GM12878 (cell line): ENCODE measurements around the gene FASN. TPM values are rescaled to one million over a fixed set of nuclear protein-coding genes. Genes with fewer than 3 reads are reported as not detected.

ENCODE experiments used
- ATAC-seq: fragments of 200-7000 bp; cut with Tn5 transposase; 3 replicates; pipeline ENCODE4 v1.9.1; 2020; ENCODE audit warnings: mild to moderate bottlenecking, moderate library complexity
- BruUV-seq: library from RNA; stranded (reverse); fragments of 400-500 nt; replicated peaks from 2 replicates; lab custom pipeline; 2021; lab: Mats Ljungman, UMichigan
- CTCF ChIA-PET: fragments of 300-600 bp; sonication (Branson Sonifier 250); formaldehyde crosslinking; extraction: SDS; loops from one replicate; lab custom pipeline; 2021; ENCODE audit warnings: inconsistent platforms; lab: Yijun Ruan, JAX
- POLR2A ChIA-PET: fragments of 350-600 bp; formaldehyde crosslinking; extraction: SDS; loops from one replicate; lab custom pipeline; 2021; ENCODE audit warnings: inconsistent platforms; lab: Charles Lee
- RAD21 ChIA-PET: fragments of 300-600 bp; sonication (Branson Sonifier 250); formaldehyde crosslinking; loops from one replicate; lab custom pipeline; 2023; ENCODE audit warnings: antibody characterized with exemption; ENCODE audit not compliant: unreplicated experiment; lab: Charles Lee
- SMC1A ChIA-PET: fragments of 300-600 bp; sonication (Branson Sonifier 250); formaldehyde crosslinking; loops from one replicate; lab custom pipeline; 2023; ENCODE audit not compliant: unreplicated experiment, uncharacterized antibody; lab: Charles Lee
- DNase-seq: peaks from one replicate; pipeline ENCODE4 v3.0.0-alpha.2; 2011; ENCODE audit warnings: low read depth, low spot score
- FAIRE-seq: peaks from 3 replicates; lab custom pipeline; 2011; peaks lifted over from hg19 to GRCh38; lab: Jason Lieb, UNC
- H2AFZ ChIP-seq: 2 replicates; pipeline ENCODE4 v1.6.0; 2011; ENCODE audit warnings: low read depth, low read length, control low read depth; ENCODE audit not compliant: control insufficient read depth
- H3K27ac ChIP-seq: 2 replicates; pipeline ENCODE4 v1.5.1; 2011; ENCODE audit warnings: control low read depth; ENCODE audit not compliant: control insufficient read depth, insufficient read depth
- H3K27me3 ChIP-seq, 2 experiments: replicated peaks in 1 of 2; 2 replicates each; pipeline versions ENCODE4 v1.6.0 to v1.6.1; 2011; ENCODE audit warnings: low read length in 1 of 2; ENCODE audit not compliant: control insufficient read depth in 2 of 2, insufficient read depth in 2 of 2
- H3K36me3 ChIP-seq, 2 experiments: 2 replicates each; pipeline ENCODE4 v1.5.1; 2011; ENCODE audit warnings: low read length in 1 of 2; ENCODE audit not compliant: control insufficient read depth in 2 of 2, insufficient read depth in 2 of 2
- H3K4me1 ChIP-seq: 2 replicates; pipeline ENCODE4 v1.6.1; 2011; ENCODE audit warnings: mild to moderate bottlenecking, low read length, moderate library complexity, mixed read lengths; ENCODE audit not compliant: control insufficient read depth, insufficient read depth
- H3K4me2 ChIP-seq: 2 replicates; pipeline ENCODE4 v1.6.0; 2011; ENCODE audit warnings: control low read depth; ENCODE audit not compliant: control insufficient read depth, insufficient read depth
- H3K4me3 ChIP-seq: fragments of 200-600 bp; sonication (generic); 2 replicates; pipeline ENCODE4 v1.5.1; 2016
- H3K79me2 ChIP-seq: 2 replicates; pipeline ENCODE4 v1.6.0; 2011; ENCODE audit warnings: low read length; ENCODE audit not compliant: control insufficient read depth, insufficient read depth
- H3K9ac ChIP-seq: 2 replicates; pipeline ENCODE4 v1.8.0; 2011; ENCODE audit warnings: low read length, control low read depth, mixed read lengths; ENCODE audit not compliant: control insufficient read depth, insufficient read depth
- H3K9me3 ChIP-seq: replicated peaks from 3 replicates; pipeline ENCODE4 v1.5.1; 2011; ENCODE audit warnings: mild to moderate bottlenecking, low read length; ENCODE audit not compliant: control insufficient read depth, insufficient read depth
- H4K20me1 ChIP-seq: 2 replicates; pipeline ENCODE4 v1.6.0; 2011; ENCODE audit not compliant: control insufficient read depth, insufficient read depth
- DPF2 ChIP-seq: fragments of 450-650 bp; IDR thresholded peaks from 2 replicates; pipeline ENCODE4 v1.6.1; 2017; ENCODE audit warnings: mild to moderate bottlenecking
- EED ChIP-seq: sonication (generic); IDR thresholded peaks from 2 replicates; pipeline ENCODE4 v1.6.1; 2016; ENCODE audit warnings: antibody characterized with exemption, low read depth
- EGR1 ChIP-seq, 2 experiments: IDR thresholded peaks; 1 replicate in 1 of 2; 2 replicates in 1 of 2; pipeline ENCODE4 v1.6.1; 2011 to 2012; ENCODE audit warnings: low read depth in 2 of 2, low read length in 2 of 2, borderline replicate concordance in 1 of 2, mild to moderate bottlenecking in 1 of 2, moderate library complexity in 1 of 2
- IKZF2 ChIP-seq, 2 experiments: fragments of 450-650 bp; IDR thresholded peaks; 2 replicates each; pipeline ENCODE4 v1.6.1; 2017; ENCODE audit warnings: mild to moderate bottlenecking in 2 of 2, moderate library complexity in 2 of 2
- LARP7 ChIP-seq: fragments of 450-650 bp; IDR thresholded peaks from 2 replicates; pipeline ENCODE4 v1.6.1; 2017; ENCODE audit warnings: mild to moderate bottlenecking
- NR2C1 ChIP-seq: fragments of 450-650 bp; IDR thresholded peaks from 2 replicates; pipeline ENCODE4 v1.6.1; 2017; ENCODE audit warnings: antibody characterized with exemption, mild to moderate bottlenecking, moderate library complexity
- PAX5 ChIP-seq: IDR thresholded peaks from 2 replicates; pipeline ENCODE4 v1.6.1; 2011; ENCODE audit warnings: low read depth, low read length, borderline replicate concordance
- WGBS: methylation state at CpG from one replicate; pipeline ENCODE4 v1.1.6; 2016; ENCODE audit warnings: low lambda C conversion rate; ENCODE audit not compliant: insufficient replicate concordance, insufficient coverage; ENCODE audit errors: missing lambda C conversion rate; 5-methylcytosine and 5-hydroxymethylcytosine counted together
- in situ Hi-C: fragments of 300-500 bp; cut with MboI; formaldehyde crosslinking; loops from 9 replicates; pipeline ENCODE4 v1.14.3; 2018; ENCODE audit warnings: mixed read lengths
- intact Hi-C: fragments of 100-400 bp; cut with micrococcal nuclease; formaldehyde crosslinking; loops from one replicate; pipeline ENCODE4 v1.14.2; 2022; ENCODE audit not compliant: unreplicated experiment
- polyA plus RNA-seq, 11 experiments: library from polyadenylated mRNA; depleted of rRNA in 4 of 11; unstranded in 6 of 11; stranded (reverse) in 5 of 11; fragments of >200 nt; fragmentation: Nextera tagmentation in 4 of 11; fragmentation: Illumina TruSeq in 1 of 11; extraction: Ambion mirVana in 4 of 11; extraction: Trizol in 1 of 11; gene quantifications; 1 replicate in 1 of 11; 2 replicates in 10 of 11; pipeline versions ENCODE4 v1.2.1 to v1.2.3, GENCODE V29; 2011 to 2016; ENCODE audit warnings: inconsistent platforms in 2 of 11, missing spikeins in 2 of 11, low read depth in 1 of 11
- total RNA-seq, 4 experiments: library from RNA; depleted of rRNA in 3 of 4; stranded (reverse); fragments of >200 nt in 3 of 4; fragmentation: Illumina TruSeq in 1 of 4; extraction: Trizol in 1 of 4; gene quantifications; 2 replicates each; pipeline versions ENCODE4 v1.2.1 to v1.2.3, GENCODE V29; 2013 to 2021
- TF ChIP-seq, protein P1 (sequence below): IDR thresholded peaks from 2 replicates; pipeline ENCODE4 v1.6.1; 2011; ENCODE audit warnings: mild to moderate bottlenecking, low read depth, low read length, moderate library complexity; ENCODE audit not compliant: insufficient replicate concordance
- TF ChIP-seq, protein P2 (sequence below): fragments of 450-650 bp; IDR thresholded peaks from 2 replicates; pipeline ENCODE4 v1.6.1; 2017; ENCODE audit warnings: antibody characterized with exemption, mild to moderate bottlenecking, moderate library complexity
- TF ChIP-seq, protein P3 (sequence below), 3 experiments: IDR thresholded peaks in 2 of 3; conservative IDR thresholded peaks in 1 of 3; 2 replicates each; pipeline ENCODE4 v1.5.1; 2011; ENCODE audit warnings: low read depth in 3 of 3, low read length in 3 of 3, mild to moderate bottlenecking in 3 of 3, control low read depth in 2 of 3, moderate library complexity in 2 of 3, inconsistent platforms in 1 of 3, mixed read lengths in 1 of 3; ENCODE audit not compliant: control insufficient read depth in 2 of 3, insufficient read depth in 1 of 3; ENCODE audit errors: extremely low read depth in 1 of 3

FASN gene
- total and polyA plus RNA-seq, 10 of the 15 experiments (the other 5 are each of a cell fraction or from before 2014, with no cell fraction given): 0.19 to 333 (median 30.4) TPM

DNA sequence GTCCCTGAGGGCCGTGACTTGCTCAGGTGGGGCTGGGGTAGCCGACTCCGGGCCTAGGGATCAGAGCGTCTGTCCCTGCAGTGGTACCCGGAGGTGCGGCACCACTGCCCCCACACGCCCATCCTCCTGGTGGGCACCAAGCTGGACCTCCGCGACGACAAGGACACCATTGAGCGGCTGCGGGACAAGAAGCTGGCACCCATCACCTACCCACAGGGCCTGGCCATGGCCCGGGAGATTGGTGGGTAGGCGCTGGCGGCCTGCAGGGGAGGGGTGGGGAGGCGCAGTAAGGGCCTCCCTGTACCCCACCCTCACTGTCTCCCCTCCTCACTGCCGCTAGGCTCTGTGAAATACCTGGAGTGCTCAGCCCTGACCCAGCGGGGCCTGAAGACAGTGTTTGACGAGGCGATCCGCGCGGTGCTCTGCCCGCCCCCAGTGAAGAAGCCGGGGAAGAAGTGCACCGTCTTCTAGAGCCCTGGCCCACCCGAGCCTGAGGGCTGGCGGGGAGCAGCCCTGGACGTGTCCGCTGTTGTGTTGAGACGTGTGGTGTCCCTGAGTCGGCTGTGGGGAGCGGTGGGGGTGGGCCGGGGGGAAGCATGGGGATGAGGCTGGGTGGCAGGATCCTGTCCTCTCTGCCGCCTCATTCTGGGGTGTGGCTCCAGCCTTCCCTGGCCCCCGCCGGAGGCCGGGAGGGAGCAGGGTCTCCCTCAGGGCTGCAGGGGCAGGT, 64.5 kb downstream of the FASN start (continued):
- no peak for TF ChIP-seq PAX5
- TF ChIP-seq, protein P1, sequence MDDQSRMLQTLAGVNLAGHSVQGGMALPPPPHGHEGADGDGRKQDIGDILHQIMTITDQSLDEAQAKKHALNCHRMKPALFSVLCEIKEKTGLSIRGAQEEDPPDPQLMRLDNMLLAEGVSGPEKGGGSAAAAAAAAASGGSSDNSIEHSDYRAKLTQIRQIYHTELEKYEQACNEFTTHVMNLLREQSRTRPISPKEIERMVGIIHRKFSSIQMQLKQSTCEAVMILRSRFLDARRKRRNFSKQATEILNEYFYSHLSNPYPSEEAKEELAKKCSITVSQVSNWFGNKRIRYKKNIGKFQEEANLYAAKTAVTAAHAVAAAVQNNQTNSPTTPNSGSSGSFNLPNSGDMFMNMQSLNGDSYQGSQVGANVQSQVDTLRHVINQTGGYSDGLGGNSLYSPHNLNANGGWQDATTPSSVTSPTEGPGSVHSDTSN: no peak

DNA sequence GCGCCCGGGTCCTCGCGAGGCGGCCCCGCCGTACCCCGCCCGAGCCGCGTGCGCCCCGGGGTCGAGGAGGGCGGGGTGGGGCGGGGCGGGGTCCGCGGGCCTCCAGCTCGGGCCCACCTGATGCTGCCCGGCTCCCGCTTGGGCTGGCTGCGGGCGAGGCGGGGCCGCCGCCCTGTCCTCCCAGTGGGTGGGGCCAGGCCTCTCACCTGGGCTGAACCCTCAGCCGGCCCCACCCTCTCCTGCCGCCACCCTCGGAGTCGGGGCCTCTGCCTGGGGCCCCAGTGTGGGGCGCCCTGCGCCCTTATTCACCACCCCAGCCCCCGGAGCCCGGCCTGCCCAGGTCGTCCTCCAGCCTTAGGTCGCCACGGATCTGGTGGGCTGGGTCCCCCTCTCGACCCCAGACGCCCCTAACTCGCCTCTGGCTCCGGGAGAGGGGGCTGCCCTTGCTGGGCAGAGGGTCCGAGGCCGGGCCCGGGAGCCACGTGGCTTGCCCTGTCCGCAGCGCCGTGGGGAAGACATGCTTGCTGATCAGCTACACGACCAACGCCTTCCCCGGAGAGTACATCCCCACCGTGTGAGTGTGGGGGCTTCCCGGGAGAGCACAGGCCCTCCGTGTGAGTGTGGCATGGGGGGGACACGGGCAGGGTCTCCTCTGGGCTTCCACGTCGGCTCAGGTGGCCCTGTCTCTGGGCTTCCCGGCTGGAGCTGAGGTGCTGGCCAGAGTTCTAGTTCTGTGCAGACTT, 66.0 kb downstream of the FASN start:
- RAD21 ChIA-PET: interaction anchor here (0.6 to 1.6 kb wide), 2 partner anchors 44 to 72 kb away, joined by 3 to 5 read pairs; no protein-coding TSS in a partner anchor
- TF ChIP-seq IKZF2 (IDR thresholded peaks at IDR 0.05) (no peak), EED (no peak), NR2C1 (no peak), LARP7 (0 out of 2 replicates have a peak, but pooled peaks have one; percentile 34), DPF2 (no peak), EGR1 (IDR thresholded peaks at IDR 0.05; ENCODE audit: borderline replicate concordance in 1 of 2, low read depth in 2 of 2, low read length in 2 of 2) (no peak)
- TF ChIP-seq, protein P2, sequence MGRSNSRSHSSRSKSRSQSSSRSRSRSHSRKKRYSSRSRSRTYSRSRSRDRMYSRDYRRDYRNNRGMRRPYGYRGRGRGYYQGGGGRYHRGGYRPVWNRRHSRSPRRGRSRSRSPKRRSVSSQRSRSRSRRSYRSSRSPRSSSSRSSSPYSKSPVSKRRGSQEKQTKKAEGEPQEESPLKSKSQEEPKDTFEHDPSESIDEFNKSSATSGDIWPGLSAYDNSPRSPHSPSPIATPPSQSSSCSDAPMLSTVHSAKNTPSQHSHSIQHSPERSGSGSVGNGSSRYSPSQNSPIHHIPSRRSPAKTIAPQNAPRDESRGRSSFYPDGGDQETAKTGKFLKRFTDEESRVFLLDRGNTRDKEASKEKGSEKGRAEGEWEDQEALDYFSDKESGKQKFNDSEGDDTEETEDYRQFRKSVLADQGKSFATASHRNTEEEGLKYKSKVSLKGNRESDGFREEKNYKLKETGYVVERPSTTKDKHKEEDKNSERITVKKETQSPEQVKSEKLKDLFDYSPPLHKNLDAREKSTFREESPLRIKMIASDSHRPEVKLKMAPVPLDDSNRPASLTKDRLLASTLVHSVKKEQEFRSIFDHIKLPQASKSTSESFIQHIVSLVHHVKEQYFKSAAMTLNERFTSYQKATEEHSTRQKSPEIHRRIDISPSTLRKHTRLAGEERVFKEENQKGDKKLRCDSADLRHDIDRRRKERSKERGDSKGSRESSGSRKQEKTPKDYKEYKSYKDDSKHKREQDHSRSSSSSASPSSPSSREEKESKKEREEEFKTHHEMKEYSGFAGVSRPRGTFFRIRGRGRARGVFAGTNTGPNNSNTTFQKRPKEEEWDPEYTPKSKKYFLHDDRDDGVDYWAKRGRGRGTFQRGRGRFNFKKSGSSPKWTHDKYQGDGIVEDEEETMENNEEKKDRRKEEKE: no peak
- TF ChIP-seq, protein P3, sequence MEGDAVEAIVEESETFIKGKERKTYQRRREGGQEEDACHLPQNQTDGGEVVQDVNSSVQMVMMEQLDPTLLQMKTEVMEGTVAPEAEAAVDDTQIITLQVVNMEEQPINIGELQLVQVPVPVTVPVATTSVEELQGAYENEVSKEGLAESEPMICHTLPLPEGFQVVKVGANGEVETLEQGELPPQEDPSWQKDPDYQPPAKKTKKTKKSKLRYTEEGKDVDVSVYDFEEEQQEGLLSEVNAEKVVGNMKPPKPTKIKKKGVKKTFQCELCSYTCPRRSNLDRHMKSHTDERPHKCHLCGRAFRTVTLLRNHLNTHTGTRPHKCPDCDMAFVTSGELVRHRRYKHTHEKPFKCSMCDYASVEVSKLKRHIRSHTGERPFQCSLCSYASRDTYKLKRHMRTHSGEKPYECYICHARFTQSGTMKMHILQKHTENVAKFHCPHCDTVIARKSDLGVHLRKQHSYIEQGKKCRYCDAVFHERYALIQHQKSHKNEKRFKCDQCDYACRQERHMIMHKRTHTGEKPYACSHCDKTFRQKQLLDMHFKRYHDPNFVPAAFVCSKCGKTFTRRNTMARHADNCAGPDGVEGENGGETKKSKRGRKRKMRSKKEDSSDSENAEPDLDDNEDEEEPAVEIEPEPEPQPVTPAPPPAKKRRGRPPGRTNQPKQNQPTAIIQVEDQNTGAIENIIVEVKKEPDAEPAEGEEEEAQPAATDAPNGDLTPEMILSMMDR (IDR thresholded peaks at IDR 0.05 in 2 of 3, conservative IDR thresholded peaks at IDR 0.05 in 1 of 3; ENCODE audit: control insufficient read depth in 2 of 3, extremely low read depth in 1 of 3, insufficient read depth in 1 of 3, low read depth in 3 of 3, low read length in 3 of 3): 0 out of 6 replicates have a peak, but pooled peaks of 1 of the 3 experiments have one; percentile 2
- TF ChIP-seq, all 136 proteins: peak for 2
- Histone ChIP-seq H3K27ac (no peak overlapping the region), H3K9ac (no peak overlapping the region), H3K4me2 (peak overlapping the region; percentile 61; the same call in 1 of the 2 replicates), H3K27me3 (no peaks in the 10 kb centered on the region), H3K79me2 (peaks cover 5% of the 10 kb centered on the region), H3K9me3 (no peaks in the 10 kb centered on the region), H2AFZ (no peak overlapping the region), H4K20me1 (no peaks in the 10 kb centered on the region), H3K4me1 (peaks cover 6% of the 10 kb centered on the region), H3K4me3 (0 out of 2 replicates have a peak overlapping the region, but pooled peaks have one; percentile 55), H3K36me3 (no peaks in the 10 kb centered on the region; a peak in 2 of 4 replicates)
- intact Hi-C loops: no loop called here
- no peak for FAIRE-seq
- CTCF ChIA-PET: interaction anchor here (1.5 kb wide), 1 partner anchor 269 kb away, joined by 3 read pairs; no protein-coding TSS in a partner anchor
- POLR2A ChIA-PET: no interaction called here
- in situ Hi-C loops: no loop called here
- SMC1A ChIA-PET: no interaction called here
- no peak for DNase-seq
- peak; percentile 57 for ATAC-seq
- no TSS peak for BruUV-seq
- 29% methylated on average over 36 of the region's 59 CpGs for WGBS
